GM18909 (cell line): Measurements from ENCODE around the gene TRMT44.
"Not testable (repeated sequence)": the region's sequence is repeated elsewhere in the genome, so short reads cannot be mapped to it uniquely, and the experiment has no call there.

Experiments used
- ATAC-seq: cut with Tn5 transposase; IDR thresholded peaks from one replicate; pipeline ENCODE4 v1.9.1; 2021; ENCODE audit warnings: mild to moderate bottlenecking; ENCODE audit not compliant: unreplicated experiment, poor library complexity

TRMT44 gene

GRCh38 chr4:8508266-8508665, 67.7 kb downstream of the TRMT44 start:
- no peak for ATAC-seq

GRCh38 chr4:8508740-8509139, 68.2 kb downstream of the TRMT44 start:
- ATAC-seq = no peak

GRCh38 chr4:8509311-8509950, 68.9 kb downstream of the TRMT44 start:
- ATAC-seq = no peak

DNA sequence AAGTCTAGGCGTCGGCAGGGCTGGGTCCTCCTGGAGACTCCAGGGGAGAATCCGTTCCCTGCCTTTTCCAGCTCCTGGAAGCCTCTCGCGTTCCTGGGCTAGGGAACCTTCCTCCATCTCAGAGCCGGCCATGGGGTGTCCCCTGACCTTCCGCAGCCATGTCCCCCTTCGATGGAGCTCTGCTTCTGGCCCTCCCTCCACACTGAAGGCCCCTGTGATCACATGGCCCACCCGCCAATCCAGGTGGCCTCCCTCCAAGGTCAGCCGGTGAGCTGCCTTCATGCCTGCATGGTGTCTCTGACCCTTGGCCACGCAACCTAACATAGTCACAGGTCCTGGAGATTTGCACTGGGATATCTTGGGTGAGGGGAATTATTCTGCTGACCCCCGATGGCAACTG, 69.6 kb downstream of the TRMT44 start:
- ATAC-seq = no peak

DNA sequence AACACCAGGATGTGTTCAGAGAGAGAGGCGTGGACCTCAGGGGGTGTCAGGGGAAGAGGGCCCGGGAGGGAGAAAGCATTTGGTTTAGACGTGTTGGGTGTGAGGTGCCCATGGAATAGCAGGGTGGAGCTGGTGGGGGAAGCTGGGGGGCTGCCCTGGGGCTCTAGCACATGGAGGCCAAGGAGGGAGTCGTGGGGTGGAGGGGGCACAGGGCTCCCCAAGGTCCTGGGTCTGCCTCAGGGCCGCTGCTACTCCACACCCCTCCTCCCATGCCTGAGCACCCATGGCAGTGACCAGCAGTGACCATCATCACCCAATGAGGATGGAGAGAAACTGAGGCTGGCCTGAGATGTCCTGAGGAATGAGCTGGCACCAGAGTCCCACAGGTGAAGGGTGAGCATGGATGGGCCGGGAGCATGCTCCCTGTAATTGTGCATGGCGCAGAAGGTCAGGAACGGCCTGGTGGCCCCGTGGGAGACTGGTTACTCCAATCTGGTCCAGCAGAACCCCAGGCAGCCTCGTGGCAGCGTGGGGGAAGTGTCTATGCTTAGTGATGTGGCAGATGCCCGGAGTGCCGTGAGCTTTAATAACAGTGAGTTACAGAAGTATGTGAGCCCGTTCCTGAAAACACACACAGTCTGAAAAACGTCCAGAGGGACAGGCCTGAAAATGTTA, 70.2 kb downstream of the TRMT44 start:
- ATAC-seq = no peak

DNA sequence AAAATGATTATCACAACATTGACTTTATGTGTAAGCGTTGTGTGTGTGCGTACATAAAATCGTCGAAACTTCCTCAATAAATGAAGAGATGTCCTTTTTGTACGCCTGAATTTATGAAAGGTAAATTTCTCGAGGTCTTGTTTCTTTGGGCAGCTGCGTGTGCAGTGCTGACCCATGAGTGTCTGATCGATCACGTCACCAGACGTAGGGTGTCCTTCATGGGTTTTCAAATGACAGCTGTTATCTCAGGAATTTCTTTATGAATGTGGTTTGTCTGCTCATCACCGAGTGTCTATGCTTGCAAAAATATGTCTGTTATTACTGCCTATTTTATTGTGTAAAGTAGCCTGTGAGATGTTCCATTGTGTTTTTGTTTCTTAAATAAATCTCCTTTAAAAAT, 71.9 kb downstream of the TRMT44 start:
- no peak for ATAC-seq

DNA sequence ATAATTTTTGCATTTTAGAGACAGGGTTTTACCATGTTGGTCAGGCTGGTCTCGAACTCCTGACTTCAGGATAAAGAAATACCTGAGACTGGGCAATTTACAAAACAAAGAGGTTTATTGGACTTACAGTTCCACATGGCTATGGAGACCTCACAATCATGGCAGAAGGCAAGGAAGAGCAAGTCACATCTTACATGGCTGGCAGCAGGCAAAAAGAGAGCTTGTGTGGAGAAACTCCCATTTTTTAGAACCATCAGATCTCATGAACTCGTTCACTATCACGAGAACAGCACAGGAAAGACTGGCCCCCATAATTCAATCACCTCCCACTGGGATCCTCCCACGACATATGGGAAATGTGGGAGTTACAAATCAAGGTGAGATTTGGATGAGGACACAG, 72.5 kb downstream of the TRMT44 start:
- ATAC-seq = not testable (repeated sequence)

DNA sequence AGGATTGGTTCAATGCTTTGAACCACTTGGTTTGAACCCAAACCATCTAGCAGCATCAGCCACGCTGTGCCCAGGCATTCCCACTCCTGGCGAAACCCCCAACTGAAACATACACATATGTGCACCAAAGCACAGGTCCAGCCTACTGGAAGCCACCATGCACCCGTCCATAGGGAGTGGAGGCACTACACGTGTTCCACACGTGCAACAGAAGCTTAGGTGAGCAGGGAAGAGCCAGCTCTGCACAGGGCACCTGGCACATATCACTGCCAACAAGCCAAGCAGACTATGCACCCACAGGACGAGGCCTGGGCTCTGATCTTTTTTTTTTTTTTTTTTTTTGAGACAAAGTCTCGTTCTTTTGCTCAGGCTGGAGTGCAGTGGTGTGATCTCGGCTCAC, 73.4 kb downstream of the TRMT44 start:
- ATAC-seq = no peak

GRCh38 chr4:8514391-8514790, 73.8 kb downstream of the TRMT44 start:
- ATAC-seq = no peak

- ATAC-seq = no peak
These were observed 74.9 kb downstream of the TRMT44 start for GRCh38 chr4:8515316-8516060.

GRCh38 chr4:8516061-8516573, 75.5 kb downstream of the TRMT44 start:
- ATAC-seq = no peak

- ATAC-seq = no peak
These were observed 76.5 kb downstream of the TRMT44 start for GRCh38 chr4:8516996-8517550.

DNA sequence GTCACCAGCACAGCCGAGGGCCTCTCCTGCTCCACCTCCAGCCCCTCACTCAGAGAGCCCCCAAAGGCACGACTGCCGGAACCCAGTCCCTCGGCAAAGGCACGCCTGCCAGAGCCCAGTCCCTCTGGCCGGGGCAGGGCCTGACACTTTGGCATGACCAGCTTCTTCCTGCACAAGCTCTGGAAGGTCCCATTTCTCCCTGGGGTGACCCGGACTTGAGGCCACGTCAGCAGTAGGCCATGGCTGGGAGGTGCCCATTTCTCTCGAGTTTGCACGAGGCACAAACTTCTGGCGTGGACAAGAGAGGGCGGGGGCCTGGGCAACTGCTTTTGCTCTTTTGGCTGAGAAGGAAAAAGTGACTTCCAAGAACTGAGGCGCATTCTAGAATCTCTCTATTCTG, 77.4 kb downstream of the TRMT44 start:
- ATAC-seq = no peak

DNA sequence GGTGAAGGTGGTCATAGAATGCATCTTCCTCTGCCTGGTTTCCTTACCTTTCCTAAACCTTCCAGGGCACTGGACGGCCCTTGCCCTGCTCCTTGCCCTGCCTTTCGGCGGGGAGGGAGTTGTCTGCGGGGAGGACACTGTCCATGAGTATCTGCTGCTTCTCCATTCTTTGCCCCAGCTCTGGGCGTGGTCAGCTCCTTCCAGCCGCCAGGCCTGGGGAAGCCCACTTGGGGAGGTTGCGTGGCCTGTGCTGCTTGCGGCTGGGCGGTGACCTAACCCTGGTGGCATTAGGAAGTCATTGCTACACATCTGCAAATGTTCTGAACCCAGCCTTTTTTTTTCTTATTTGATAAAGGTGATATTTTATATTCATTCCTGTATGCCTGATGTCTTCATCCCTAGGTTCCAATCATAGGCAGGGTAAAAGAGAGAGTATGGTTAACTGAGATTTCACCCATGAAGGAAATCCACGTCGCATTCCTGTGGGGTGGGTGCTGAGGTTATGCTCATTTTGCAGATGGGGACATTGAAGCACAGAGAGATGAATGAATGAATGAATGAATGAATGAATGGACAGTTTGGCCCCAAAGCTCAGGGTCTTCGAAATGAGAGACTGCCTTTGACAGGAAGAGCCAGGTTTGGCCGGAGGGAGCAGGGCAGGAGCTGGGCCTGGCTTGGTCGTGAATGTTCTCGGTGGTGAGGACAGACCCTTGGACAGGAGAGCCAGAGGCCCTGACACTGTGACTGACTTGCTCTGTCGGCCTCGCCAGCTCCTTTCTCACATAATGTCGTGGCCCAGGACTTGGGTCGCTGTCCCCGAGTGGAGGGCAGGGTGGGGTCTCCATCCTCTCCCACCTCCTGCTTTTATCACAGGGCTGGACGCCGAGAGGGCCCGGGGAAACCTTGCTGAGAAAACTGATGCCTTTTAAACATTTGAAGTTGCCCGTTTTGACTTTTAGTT, 81.9 kb downstream of the TRMT44 start:
- no peak for ATAC-seq

DNA sequence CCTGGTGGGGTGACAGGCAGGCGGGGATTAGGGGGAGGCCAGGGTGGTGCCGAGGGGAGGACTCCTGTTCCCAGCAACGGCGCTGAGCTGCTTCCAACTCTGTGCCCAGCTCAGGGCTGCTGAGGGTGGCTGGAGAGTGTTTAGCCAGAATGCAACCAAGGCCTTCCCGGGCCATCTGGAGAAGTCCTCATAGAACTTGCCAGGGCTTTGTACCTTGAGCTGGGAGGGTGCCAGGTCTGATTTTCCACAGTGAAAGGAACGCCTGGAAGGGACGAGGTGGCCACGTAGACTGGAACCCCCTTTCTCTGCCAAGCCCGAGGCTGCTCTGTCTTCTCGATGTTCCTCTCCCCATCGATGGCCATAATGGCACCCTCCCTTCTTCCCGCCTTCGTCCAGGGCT, 82.6 kb downstream of the TRMT44 start:
- ATAC-seq = no peak

DNA sequence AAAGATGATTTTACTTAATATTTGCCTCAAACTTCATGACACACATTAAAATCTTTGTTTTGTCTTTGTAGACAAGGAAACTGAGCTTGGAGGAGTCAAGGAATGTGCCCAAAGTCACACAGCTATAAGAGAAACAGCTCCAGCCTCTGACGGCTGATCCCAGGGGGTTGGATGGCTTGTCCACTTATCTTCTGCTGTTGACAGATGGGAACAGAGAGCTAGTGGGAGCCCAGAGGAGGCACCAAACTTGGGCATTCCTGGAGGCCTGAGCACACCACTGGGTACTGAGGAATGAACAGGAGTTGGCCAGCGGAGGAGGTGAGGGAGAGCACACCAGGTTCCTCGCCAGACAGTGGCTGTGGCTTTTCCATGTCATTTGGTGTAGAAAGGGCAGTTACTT, 83.2 kb downstream of the TRMT44 start:
- ATAC-seq = no peak

- no peak for ATAC-seq
These were observed 84.2 kb downstream of the TRMT44 start for GRCh38 chr4:8524595-8525382.

DNA sequence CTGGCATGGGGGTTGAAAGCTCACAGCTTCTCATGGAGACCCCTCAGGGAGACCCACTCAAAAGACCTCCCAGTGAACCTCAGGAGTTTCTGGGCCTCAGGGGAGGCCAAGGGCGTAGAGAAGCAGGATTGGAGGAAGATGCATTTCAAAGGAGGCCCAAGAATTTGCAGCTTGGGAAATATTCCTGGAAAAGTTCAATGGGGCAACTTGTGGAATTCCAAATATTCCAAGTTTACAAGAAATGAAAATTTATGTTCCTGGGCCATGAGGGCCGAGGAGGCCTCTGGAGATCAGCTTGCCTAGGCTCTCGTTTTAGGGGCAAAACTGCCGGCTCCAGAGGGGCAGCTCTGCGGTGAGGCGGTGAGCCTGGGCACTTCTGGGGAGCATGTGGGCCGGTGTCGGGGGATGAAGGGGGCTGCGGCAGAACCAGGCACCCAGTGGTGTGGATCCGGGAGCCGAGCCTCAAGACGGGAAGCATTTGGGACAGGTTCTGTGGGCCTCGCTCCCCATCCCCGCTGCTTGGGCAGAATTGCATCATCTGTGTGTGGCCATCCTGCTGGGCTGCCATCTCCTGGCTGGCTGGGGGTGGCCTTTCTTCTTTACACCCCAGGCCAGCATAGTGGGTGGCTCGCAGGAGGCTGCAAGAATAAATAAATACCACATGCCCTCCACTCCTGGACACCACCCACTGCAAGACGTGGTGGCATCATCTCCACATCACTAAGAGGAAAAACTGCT, 85.0 kb downstream of the TRMT44 start:
- ATAC-seq = no peak
